Loucy (cell line): ENCODE measurements around the gene TNFRSF8.

Experiments used
- H2AFZ ChIP-seq: fragments of 200-600 bp; sonication (generic); 2 replicates; pipeline ENCODE4 v1.6.0; 2016; ENCODE audit warnings: antibody characterized with exemption, mild to moderate bottlenecking, low read length, moderate library complexity
- H3F3A ChIP-seq: fragments of 200-600 bp; 2 replicates; pipeline ENCODE4 v1.6.0; 2016; ENCODE audit warnings: antibody characterized with exemption, low read depth, mild to moderate bottlenecking
- H3K27me3 ChIP-seq: fragments of 200-600 bp; sonication (generic); 2 replicates; pipeline ENCODE4 v1.6.1; 2014; ENCODE audit warnings: low read length, mild to moderate bottlenecking; ENCODE audit not compliant: insufficient read depth, poor library complexity, severe bottlenecking
- H3K36me3 ChIP-seq: fragments of 200-600 bp; sonication (generic); 2 replicates; pipeline ENCODE4 v1.6.1; 2016; ENCODE audit warnings: low read length; ENCODE audit not compliant: insufficient read depth
- H3K4me1 ChIP-seq: fragments of 200-600 bp; sonication (generic); 2 replicates; pipeline ENCODE4 v1.5.1; 2014; ENCODE audit warnings: low read length, mild to moderate bottlenecking; ENCODE audit not compliant: insufficient read depth, poor library complexity, severe bottlenecking
- H3K4me2 ChIP-seq: fragments of 200-600 bp; sonication (generic); 2 replicates; pipeline ENCODE4 v1.6.0; 2014; ENCODE audit warnings: antibody characterized with exemption, low read length, low read depth, mild to moderate bottlenecking; ENCODE audit not compliant: poor library complexity, severe bottlenecking
- H3K4me3 ChIP-seq: fragments of 200-600 bp; sonication (generic); 2 replicates; pipeline ENCODE4 v1.5.1; 2014; ENCODE audit warnings: low read length, mild to moderate bottlenecking, mixed read lengths; ENCODE audit not compliant: poor library complexity, severe bottlenecking
- H3K79me2 ChIP-seq: fragments of 200-600 bp; sonication (generic); 2 replicates; pipeline ENCODE4 v1.6.1; 2014; ENCODE audit warnings: low read length; ENCODE audit not compliant: insufficient read depth
- H3K9ac ChIP-seq: fragments of 200-600 bp; sonication (generic); 2 replicates; pipeline ENCODE4 v1.6.0; 2014; ENCODE audit warnings: mild to moderate bottlenecking, low read depth, low read length, moderate library complexity; ENCODE audit not compliant: poor library complexity, severe bottlenecking
- H3K9me2 ChIP-seq: fragments of 200-600 bp; sonication (generic); replicated peaks from 2 replicates; pipeline ENCODE4 v1.6.1; 2016; ENCODE audit warnings: low read depth, low read length, mixed read lengths
- H3K9me3 ChIP-seq: fragments of 200-600 bp; sonication (generic); 2 replicates; pipeline ENCODE4 v1.6.1; 2014; ENCODE audit warnings: mild to moderate bottlenecking, antibody characterized with exemption, low read length, low read depth; ENCODE audit not compliant: insufficient read depth
- H4K20me1 ChIP-seq: fragments of 200-600 bp; sonication (generic); 2 replicates; pipeline ENCODE4 v1.6.0; 2014; ENCODE audit warnings: antibody characterized with exemption, low read length, mild to moderate bottlenecking; ENCODE audit not compliant: insufficient read depth, poor library complexity, severe bottlenecking
- EZH2phosphoT487 ChIP-seq: fragments of 200-600 bp; IDR thresholded peaks from 2 replicates; pipeline ENCODE4 v1.6.1; 2018; ENCODE audit warnings: antibody characterized with exemption, mild to moderate bottlenecking, moderate library complexity, borderline replicate concordance
- TF ChIP-seq, protein P1 (sequence below): fragments of 200-600 bp; sonication (generic); conservative IDR thresholded peaks from 2 replicates; pipeline ENCODE4 v1.5.1; 2014; ENCODE audit warnings: mild to moderate bottlenecking, antibody characterized with exemption, low read length

TNFRSF8 gene

DNA sequence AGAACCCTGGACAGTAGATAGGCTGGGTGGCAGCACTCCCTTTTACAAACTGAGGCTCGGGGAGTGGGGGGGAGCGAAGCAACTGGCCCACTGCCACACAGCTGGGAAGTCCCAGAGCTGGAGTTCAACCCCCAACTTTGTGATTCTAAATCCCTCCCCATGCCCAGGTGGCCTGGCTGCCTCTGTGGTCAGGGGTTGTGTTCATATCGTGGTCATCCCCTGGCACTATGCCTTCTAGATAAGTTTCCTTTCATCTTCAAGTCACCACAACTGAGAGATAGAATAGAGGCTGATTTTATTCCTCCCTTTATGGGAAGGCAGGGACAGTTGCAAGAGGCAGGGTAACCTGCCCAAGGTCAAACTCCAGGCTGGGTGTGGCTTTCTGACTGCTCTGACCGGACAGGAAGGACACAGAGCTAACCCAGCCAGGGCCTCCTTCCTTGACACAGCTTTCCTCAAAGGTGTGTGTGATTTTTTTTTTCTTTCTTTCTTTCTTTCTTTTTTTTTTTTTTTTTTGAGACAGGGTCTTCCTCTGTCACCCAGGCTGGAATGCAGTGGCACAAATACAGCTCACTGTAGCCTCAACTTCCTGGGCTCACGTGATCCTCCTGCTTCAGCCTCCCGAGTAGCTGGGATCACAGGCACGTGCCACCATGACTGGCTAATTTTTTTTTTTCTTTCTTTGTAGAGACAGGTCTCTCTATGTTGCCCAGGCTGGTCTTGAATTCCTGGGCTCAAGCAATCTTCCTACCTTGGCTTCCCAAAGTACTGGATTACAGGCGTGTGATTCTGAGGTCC, 85.3 kb downstream of the TNFRSF8 start:
- no peaks in the 10 kb centered on the region for H4K20me1 ChIP-seq
- peaks cover 6% of the 10 kb centered on the region; the same call in 1 of the 2 replicates for H3F3A ChIP-seq
- peak overlapping the region; percentile 16 for H3K4me2 ChIP-seq
- TF ChIP-seq EZH2phosphoT487 = no peak
- TF ChIP-seq, protein P1, sequence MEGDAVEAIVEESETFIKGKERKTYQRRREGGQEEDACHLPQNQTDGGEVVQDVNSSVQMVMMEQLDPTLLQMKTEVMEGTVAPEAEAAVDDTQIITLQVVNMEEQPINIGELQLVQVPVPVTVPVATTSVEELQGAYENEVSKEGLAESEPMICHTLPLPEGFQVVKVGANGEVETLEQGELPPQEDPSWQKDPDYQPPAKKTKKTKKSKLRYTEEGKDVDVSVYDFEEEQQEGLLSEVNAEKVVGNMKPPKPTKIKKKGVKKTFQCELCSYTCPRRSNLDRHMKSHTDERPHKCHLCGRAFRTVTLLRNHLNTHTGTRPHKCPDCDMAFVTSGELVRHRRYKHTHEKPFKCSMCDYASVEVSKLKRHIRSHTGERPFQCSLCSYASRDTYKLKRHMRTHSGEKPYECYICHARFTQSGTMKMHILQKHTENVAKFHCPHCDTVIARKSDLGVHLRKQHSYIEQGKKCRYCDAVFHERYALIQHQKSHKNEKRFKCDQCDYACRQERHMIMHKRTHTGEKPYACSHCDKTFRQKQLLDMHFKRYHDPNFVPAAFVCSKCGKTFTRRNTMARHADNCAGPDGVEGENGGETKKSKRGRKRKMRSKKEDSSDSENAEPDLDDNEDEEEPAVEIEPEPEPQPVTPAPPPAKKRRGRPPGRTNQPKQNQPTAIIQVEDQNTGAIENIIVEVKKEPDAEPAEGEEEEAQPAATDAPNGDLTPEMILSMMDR = no peak
- H3K9ac ChIP-seq = no peak overlapping the region
- H3K27me3 ChIP-seq = no peaks in the 10 kb centered on the region
- peaks cover 69% of the 10 kb centered on the region for H3K4me1 ChIP-seq
- H3K36me3 ChIP-seq = no peaks in the 10 kb centered on the region
- H2AFZ ChIP-seq = no peak overlapping the region
- no peaks in the 10 kb centered on the region for H3K79me2 ChIP-seq
- H3K4me3 ChIP-seq = no peak overlapping the region
- H3K9me3 ChIP-seq = no peaks in the 10 kb centered on the region
- H3K9me2 ChIP-seq = no peaks in the 10 kb centered on the region

DNA sequence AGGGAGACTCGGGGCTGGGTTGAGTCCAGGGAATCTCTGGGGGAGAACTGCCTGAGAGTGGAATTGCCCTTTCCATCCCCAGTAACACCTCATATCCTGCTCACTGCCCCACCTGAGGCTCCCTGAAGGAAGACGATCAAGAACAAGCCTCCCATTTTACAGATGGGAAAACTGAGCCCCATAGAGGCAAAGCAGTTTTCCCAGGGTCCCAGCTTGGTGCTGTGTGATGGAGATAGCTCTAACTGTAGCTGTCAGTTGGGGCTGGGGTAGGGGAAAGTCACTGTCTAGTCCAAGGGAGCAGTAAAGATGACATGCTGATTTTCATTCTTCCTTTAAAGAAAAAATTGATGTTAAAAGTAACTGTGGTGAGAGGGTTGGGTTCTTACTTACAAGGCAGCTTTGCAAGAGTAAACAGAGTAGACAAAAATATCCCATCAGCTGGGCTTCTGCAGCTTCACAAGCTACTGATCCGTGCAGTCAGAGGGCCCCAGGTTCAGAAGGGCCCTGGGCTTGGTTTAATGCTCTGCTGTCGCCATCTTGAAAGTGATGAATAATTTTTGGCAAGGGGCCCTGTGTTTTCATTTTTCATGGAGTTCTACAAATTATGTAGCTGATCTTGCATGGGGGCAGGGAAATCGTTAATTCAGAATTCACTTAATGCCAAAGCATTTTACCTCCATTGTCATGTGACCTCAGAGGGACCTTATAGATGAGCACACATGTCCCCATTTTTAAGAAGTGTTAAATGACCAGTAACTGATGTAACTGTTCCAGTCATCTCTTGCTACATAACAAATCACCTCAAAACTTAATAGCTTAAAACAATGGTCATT, 86.1 kb downstream of the TNFRSF8 start:
- Histone ChIP-seq H3K9ac (peak overlapping the region; percentile 27), H3K4me2 (peak overlapping the region; percentile 16), H3K27me3 (no peaks in the 10 kb centered on the region), H3K9me3 (no peaks in the 10 kb centered on the region), H3K4me1 (peaks cover 76% of the 10 kb centered on the region), H2AFZ (no peak overlapping the region), H4K20me1 (no peaks in the 10 kb centered on the region), H3K36me3 (no peaks in the 10 kb centered on the region), H3K79me2 (no peaks in the 10 kb centered on the region), H3K9me2 (no peaks in the 10 kb centered on the region), H3K4me3 (no peak overlapping the region), H3F3A (peaks cover 6% of the 10 kb centered on the region; the same call in 1 of the 2 replicates)
- no peak for TF ChIP-seq EZH2phosphoT487
- TF ChIP-seq, protein P1 = no peak

DNA sequence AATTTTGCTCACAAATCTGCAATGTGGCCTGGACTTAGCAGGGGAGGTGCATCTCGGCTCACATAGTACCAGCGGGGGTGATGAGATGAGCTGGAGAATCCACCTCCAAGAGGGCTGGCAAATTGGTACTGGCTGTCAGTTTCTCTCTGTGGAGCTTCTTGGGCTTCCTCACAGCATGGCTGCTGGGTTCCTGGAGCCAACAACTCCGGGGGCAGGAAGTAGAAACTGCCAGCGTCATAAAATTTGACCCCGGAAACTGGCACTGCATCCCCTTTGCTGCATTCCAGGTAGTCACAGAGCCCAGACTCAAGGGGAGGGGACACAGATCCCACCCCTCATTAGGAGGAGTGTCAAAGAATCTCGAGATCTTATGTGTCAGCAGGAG, 86.7 kb downstream of the TNFRSF8 start:
- H3K4me2 ChIP-seq = peak overlapping the region; percentile 59

More for the DNA sequence above, 86.7 kb downstream of the TNFRSF8 start:
- H3F3A ChIP-seq = peaks cover 6% of the 10 kb centered on the region; the same call in 1 of the 2 replicates
- peak overlapping the region; percentile 27 for H3K9ac ChIP-seq
- no peak overlapping the region for H3K4me3 ChIP-seq
- H3K36me3 ChIP-seq = no peaks in the 10 kb centered on the region
- H4K20me1 ChIP-seq = no peaks in the 10 kb centered on the region
- no peaks in the 10 kb centered on the region for H3K9me2 ChIP-seq
- no peaks in the 10 kb centered on the region for H3K79me2 ChIP-seq
- no peaks in the 10 kb centered on the region for H3K9me3 ChIP-seq
- TF ChIP-seq, protein P1 = no peak
- no peak for TF ChIP-seq EZH2phosphoT487
- peak overlapping the region; percentile 31; the same call in 1 of the 2 replicates for H2AFZ ChIP-seq
- peaks cover 76% of the 10 kb centered on the region for H3K4me1 ChIP-seq
- H3K27me3 ChIP-seq = no peaks in the 10 kb centered on the region
